SIG-M5 (cell line): Measurements from ENCODE around the gene NLGN4Y.
"Not testable (repeated sequence)": the region's sequence is repeated elsewhere in the genome, so short reads cannot be mapped to it uniquely, and the experiment has no call there.

Source experiments
- DNase-seq: peaks from one replicate; lab custom pipeline; 2025; lab: John Stamatoyannopoulos, UW

The NLGN4Y gene

DNA sequence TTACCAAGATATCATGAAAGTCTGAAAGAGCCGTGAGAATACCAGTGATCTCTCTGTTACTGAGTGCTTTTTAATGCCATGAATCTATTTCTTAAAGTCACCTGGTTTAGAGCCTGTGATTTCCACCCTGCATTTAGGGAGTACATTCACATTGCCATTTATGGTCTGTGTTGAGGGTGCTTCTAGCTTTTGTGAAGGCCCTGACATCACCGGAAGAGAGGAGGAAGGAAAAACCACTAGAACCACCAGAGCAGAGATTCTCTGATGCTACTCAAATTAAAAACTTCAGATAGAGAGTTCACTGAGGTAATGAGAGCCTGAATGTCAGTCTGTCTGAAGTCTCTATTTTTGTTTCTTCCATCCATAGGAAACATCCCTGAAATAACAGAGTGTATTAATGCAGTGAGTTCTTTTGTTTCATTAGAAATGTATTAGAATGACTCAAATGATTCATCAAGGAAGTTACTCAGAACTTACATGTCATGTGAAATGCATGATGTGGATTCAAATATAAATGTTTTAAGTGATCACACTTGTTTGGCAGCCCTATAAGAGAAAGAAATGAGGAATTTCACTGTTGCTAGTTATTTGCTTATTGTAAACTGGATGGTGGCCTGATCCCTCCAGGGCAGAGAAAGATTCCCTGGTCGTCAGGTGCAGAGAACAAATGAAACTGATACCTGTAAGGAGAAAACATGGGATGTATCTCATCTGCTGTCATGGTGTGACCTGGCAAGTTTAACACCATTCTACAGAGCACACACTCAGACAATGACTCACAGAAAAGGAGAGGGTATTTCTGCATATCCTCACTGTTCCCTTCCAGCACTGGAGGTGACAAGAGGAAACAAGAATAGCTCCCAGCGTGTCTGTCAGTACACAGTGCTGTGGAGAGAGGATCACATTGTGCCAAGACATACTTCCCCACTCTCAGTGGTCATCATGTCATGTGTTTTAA is 310.1 kb downstream of the NLGN4Y start:
- no peak for DNase-seq

DNA sequence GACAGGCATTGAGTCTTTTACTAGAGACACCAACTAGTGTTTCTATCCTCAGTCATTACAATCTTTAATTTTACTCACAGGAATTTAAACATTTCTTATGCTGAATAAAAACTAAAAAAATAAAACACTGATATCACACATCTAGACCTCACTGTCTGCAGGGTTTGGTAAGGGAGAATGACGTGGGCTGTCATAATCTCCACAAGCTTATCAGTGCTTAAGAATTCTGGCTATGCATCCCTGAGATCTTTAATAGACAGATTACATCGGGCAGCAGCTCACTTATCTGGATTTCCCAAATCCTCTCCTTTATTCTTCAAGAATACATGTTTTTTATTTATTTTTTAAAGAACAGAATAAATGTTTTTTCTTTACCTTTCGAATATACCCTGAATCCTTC is 313.1 kb downstream of the NLGN4Y start:
- DNase-seq = no peak

DNA sequence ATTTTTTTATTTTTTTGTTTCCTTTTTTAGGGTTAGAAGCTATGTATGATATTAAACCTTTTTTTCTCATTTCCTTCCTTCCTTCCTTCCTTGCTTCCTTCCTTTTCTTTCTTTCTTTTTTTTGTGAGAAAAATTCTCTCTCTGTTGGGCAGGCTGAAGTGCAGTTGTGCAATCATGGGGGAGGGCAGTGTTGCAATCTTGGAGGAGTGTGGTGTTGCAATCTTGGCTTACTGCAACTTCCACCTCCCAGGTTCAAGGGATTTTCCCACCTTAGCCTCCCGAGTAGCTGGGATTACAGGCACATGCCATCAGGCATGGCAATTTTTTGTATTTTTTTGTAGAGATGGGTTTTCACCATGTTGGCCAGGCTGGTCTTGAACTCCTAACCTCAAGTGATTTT is 326.4 kb downstream of the NLGN4Y start:
- no peak for DNase-seq

DNA sequence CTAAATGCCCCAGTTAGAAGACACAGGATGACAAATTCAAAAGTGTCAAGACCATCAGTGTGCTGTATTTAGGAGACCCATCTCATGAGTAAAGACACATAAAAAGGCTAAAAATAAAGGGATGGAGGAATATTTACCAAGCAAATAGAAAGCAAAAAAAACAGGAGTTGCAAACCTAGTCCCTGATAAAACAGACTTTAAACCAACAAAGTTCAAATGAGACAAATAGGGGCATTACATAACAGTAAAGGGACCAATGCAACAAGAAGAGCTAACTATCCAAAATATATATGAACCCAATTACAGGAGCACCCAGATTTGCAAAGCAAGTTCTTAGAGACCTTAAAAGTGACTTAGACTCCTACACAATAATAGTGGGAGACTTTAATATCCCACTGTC is 336.1 kb downstream of the NLGN4Y start:
- no peak for DNase-seq

DNA sequence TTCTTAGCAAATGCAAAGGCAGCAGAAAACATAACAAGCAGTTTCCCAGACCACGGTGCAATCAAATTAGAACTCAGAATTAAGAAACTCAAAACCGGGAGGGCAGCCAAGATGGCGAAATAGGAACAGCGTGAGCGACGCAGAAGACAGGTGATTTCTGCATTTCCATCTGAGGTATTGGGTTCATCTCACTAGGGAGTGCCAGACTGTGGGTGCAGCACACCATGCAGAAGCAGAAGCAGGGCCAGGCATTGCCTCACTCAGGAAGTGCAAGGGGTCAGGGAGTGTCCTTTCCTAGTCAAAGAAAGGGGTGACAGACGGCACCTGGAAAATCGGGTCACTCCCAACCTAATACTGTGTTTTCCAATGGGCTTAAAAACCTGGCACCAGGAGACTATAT is 336.7 kb downstream of the NLGN4Y start:
- DNase-seq = not testable (repeated sequence)

DNA sequence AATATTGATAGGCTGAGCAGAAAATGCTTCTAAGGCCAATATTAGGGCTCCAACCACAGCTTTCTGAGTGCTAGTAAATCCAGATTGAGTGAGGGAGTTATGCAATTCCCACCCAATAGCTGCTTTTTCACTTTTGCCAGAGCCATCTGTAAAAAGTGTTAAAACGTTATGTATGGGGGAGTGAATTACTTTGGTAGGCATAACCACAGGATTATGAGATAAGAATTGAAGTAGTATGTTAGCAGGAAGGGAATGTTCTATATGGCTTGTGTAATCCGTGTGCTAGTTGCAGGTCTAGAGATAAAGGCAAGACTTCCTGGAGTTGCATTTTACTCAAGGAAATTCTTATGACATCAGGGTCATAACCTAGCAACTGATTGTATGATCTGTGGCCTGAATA is 347.6 kb downstream of the NLGN4Y start:
- no peak for DNase-seq
